ENCODE data around the gene ZNF488. TPM values are rescaled to one million over a fixed set of nuclear protein-coding genes. Genes with fewer than 3 reads are reported as not detected.

ZNF488 gene
- total and polyA plus RNA-seq, 2 donors (not counting 1 experiment from before 2014, with no cell fraction given) = not detected

DNA sequence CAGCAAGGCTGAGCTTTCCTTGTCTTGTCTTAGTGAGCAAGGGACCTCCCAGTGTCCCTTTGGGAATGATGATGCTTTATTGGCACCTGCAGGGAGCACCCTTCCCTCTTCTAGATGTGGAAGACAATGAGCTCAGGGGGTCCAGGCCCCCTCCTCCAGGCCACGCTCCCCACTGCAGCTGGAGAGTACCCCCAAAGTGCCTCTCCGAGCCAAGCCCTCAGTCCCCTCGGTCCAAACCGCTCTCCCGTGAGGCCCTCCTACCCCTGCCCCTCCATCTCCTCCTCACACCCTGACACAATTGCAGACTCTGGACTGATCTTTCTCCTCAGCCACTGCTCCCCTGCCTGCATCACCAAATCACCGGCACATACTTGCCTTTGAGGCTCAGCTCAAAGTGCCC, 19.2 kb downstream of the ZNF488 start:
- Histone ChIP-seq H3K4me2 (replicated peaks; ENCODE audit: low read depth, low read length, poor library complexity, severe bottlenecking) (no peak overlapping the region), H3K27ac (ENCODE audit: low read length in 2 of 2) (no peak overlapping the region), H2AFZ (ENCODE audit: insufficient read depth, low read depth, low read length, poor library complexity, severe bottlenecking) (no peak overlapping the region), H3K4me1 (ENCODE audit: control insufficient read depth in 2 of 2, insufficient read depth in 2 of 2, low read length in 2 of 2) (no peaks in the 10 kb centered on the region), H3K4me3 (ENCODE audit: control extremely low read depth in 1 of 5, extremely low read depth in 1 of 5, insufficient read depth in 1 of 5, low read depth in 2 of 5, low read length in 4 of 5) (no peak overlapping the region), H3K36me3 (replicated peaks in 1 of 2; ENCODE audit: control extremely low read depth in 1 of 2, control insufficient read depth in 1 of 2, extremely low read depth in 1 of 2, insufficient read depth in 2 of 2, low read length in 1 of 2) (no peaks in the 10 kb centered on the region), H3K9me3 (ENCODE audit: control extremely low read depth in 1 of 3, control insufficient read depth in 2 of 3, insufficient read depth in 1 of 3, low read length in 2 of 3) (no peaks in the 10 kb centered on the region), H3K79me2 (ENCODE audit: control insufficient read depth, insufficient read depth, low read length) (no peaks in the 10 kb centered on the region), H3K9ac (ENCODE audit: low read length) (no peak overlapping the region), H3K27me3 (replicated peaks in 1 of 4; ENCODE audit: control extremely low read depth in 1 of 4, control insufficient read depth in 3 of 4, insufficient read depth in 4 of 4, low read length in 3 of 4) (no peaks in the 10 kb centered on the region), H4K20me1 (ENCODE audit: control insufficient read depth, insufficient read depth, low read length, poor library complexity, severe bottlenecking) (no peaks in the 10 kb centered on the region)
- TF ChIP-seq EZH2 (IDR thresholded peaks at IDR 0.05; ENCODE audit: borderline replicate concordance, insufficient read depth, low read depth, low read length, poor library complexity, severe bottlenecking) (no peak), CTCF (IDR thresholded peaks at IDR 0.05) (no peak)
- ATAC-seq (ENCODE audit: low read depth) (no peak), DNase-seq (no peak)
- ChIA-PET POLR2A (no interaction called here), CTCF (no interaction called here)
- H3K27me3 Mint-ChIP-seq = no peaks in the 10 kb centered on the region
- H3K4me1 Mint-ChIP-seq = no peaks in the 10 kb centered on the region
- H3K9me3 Mint-ChIP-seq (ENCODE audit: insufficient read depth) = no peaks in the 10 kb centered on the region
- no peak overlapping the region for H3K4me3 Mint-ChIP-seq
- intact Hi-C loops (cut with micrococcal nuclease) = no loop called here
- H3K27ac Mint-ChIP-seq = no peak overlapping the region
- WGBS (ENCODE audit: insufficient coverage) = 98% methylated on average over 6 of the region's 6 CpGs

DNA sequence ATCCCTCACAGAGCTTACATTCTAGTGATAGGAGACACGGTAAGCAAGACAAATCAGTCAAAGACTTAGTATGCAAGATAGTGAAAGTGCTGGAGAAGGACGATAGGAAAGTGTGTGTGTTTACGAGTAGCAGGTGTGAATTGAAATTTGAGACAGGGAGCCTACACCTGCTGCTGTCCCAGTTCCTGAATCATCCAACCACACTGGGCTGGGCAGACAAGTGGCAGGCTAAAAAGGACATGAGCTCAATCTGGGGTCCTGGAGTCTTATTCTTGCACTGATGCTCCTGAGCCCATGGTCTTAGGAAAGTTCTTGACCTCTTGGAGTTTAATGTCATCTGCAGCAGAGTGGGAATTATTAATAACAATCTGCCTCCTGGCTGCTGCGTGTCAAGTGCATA, 19.7 kb downstream of the ZNF488 start:
- no peak overlapping the region for H3K4me3 Mint-ChIP-seq
- intact Hi-C loops (cut with micrococcal nuclease) = no loop called here
- H3K4me2 ChIP-seq (replicated peaks; ENCODE audit: low read depth, low read length, poor library complexity, severe bottlenecking) = no peak overlapping the region
- H3K27ac Mint-ChIP-seq = no peak overlapping the region
- no peak for ATAC-seq (ENCODE audit: low read depth)
- H3K36me3 ChIP-seq (replicated peaks in 1 of 2; ENCODE audit: control extremely low read depth in 1 of 2, control insufficient read depth in 1 of 2, extremely low read depth in 1 of 2, insufficient read depth in 2 of 2, low read length in 1 of 2) = no peaks in the 10 kb centered on the region
- H2AFZ ChIP-seq (ENCODE audit: insufficient read depth, low read depth, low read length, poor library complexity, severe bottlenecking) = no peak overlapping the region
- H3K9me3 Mint-ChIP-seq (ENCODE audit: insufficient read depth) = no peaks in the 10 kb centered on the region
- ChIA-PET POLR2A (no interaction called here), CTCF (no interaction called here)
- H3K4me3 ChIP-seq (ENCODE audit: control extremely low read depth in 1 of 5, extremely low read depth in 1 of 5, insufficient read depth in 1 of 5, low read depth in 2 of 5, low read length in 4 of 5) = no peak overlapping the region
- no peaks in the 10 kb centered on the region for H3K79me2 ChIP-seq (ENCODE audit: control insufficient read depth, insufficient read depth, low read length)
- H3K27me3 ChIP-seq (replicated peaks in 1 of 4; ENCODE audit: control extremely low read depth in 1 of 4, control insufficient read depth in 3 of 4, insufficient read depth in 4 of 4, low read length in 3 of 4) = no peaks in the 10 kb centered on the region
- no peaks in the 10 kb centered on the region for H3K9me3 ChIP-seq (ENCODE audit: control extremely low read depth in 1 of 3, control insufficient read depth in 2 of 3, insufficient read depth in 1 of 3, low read length in 2 of 3)
- no peak for TF ChIP-seq EZH2 (IDR thresholded peaks at IDR 0.05; ENCODE audit: borderline replicate concordance, insufficient read depth, low read depth, low read length, poor library complexity, severe bottlenecking)
- TF ChIP-seq CTCF (IDR thresholded peaks at IDR 0.05) = no peak
- H4K20me1 ChIP-seq (ENCODE audit: control insufficient read depth, insufficient read depth, low read length, poor library complexity, severe bottlenecking) = no peaks in the 10 kb centered on the region
- no peaks in the 10 kb centered on the region for H3K4me1 ChIP-seq (ENCODE audit: control insufficient read depth in 2 of 2, insufficient read depth in 2 of 2, low read length in 2 of 2)
- DNase-seq = no peak
- no peaks in the 10 kb centered on the region for H3K4me1 Mint-ChIP-seq
- H3K9ac ChIP-seq (ENCODE audit: low read length) = no peak overlapping the region
- whole genome bisulfite sequencing (ENCODE audit: insufficient coverage) = 79% methylated on average over 3 of the region's 4 CpGs
- H3K27ac ChIP-seq (ENCODE audit: low read length in 2 of 2) = no peak overlapping the region
- no peaks in the 10 kb centered on the region for H3K27me3 Mint-ChIP-seq

All from B cell (primary cell).